ENCODE measurements around the gene NMNAT2.

NMNAT2 gene

DNA sequence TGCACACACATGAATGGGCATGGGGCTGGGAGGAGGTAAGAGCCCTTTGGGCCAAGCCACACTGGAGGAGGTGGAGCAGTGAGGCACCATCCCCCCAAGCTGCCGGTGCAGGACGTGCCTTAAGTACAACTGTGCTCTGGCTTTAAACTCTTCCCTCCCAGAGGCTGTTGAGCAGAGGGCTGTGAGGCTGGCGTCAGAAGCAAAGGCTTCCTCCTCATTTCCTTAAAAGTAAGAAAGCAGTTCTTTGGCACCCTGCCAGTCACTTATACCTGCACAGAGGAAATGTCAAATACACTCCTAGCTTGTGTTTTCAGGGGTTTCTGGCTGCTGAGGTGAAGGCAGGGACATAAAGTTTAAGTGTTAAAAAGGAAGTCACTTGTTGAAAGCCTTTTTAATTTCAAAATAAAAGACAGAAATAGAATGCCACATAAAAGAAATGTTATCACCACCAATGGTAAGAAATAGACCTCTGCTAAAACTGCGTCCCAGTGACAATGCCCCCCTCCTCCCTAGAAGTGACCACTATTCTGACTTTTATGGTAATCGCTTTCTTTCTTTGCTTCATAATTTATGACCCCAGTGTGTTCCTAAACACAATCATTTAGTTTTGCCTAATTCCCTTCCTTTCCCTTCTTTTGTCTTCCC, 199.1 kb downstream of the NMNAT2 start:
- Histone ChIP-seq H3K79me2 (ENCODE audit: insufficient read depth, low read depth) (no peaks in the 10 kb centered on the region), H3K4me2 (no peak overlapping the region), H2AFZ (ENCODE audit: low read depth) (no peak overlapping the region), H3K27ac (no peak overlapping the region), H3K27me3 (ENCODE audit: insufficient read depth, low read depth) (no peaks in the 10 kb centered on the region), H3K4me1 (ENCODE audit: low read depth, poor library complexity, severe bottlenecking) (no peaks in the 10 kb centered on the region), H3K36me3 (ENCODE audit: insufficient read depth) (no peaks in the 10 kb centered on the region), H4K20me1 (ENCODE audit: insufficient read depth) (no peaks in the 10 kb centered on the region), H3K9ac (no peak overlapping the region), H3K4me3 (IDR thresholded peaks at IDR 0.05; ENCODE audit: insufficient read depth, low read depth, low read length) (no peak overlapping the region)
- TF ChIP-seq, protein P1, sequence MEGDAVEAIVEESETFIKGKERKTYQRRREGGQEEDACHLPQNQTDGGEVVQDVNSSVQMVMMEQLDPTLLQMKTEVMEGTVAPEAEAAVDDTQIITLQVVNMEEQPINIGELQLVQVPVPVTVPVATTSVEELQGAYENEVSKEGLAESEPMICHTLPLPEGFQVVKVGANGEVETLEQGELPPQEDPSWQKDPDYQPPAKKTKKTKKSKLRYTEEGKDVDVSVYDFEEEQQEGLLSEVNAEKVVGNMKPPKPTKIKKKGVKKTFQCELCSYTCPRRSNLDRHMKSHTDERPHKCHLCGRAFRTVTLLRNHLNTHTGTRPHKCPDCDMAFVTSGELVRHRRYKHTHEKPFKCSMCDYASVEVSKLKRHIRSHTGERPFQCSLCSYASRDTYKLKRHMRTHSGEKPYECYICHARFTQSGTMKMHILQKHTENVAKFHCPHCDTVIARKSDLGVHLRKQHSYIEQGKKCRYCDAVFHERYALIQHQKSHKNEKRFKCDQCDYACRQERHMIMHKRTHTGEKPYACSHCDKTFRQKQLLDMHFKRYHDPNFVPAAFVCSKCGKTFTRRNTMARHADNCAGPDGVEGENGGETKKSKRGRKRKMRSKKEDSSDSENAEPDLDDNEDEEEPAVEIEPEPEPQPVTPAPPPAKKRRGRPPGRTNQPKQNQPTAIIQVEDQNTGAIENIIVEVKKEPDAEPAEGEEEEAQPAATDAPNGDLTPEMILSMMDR (conservative IDR thresholded peaks at IDR 0.05; ENCODE audit: low read depth, low read length), result no peak

DNA sequence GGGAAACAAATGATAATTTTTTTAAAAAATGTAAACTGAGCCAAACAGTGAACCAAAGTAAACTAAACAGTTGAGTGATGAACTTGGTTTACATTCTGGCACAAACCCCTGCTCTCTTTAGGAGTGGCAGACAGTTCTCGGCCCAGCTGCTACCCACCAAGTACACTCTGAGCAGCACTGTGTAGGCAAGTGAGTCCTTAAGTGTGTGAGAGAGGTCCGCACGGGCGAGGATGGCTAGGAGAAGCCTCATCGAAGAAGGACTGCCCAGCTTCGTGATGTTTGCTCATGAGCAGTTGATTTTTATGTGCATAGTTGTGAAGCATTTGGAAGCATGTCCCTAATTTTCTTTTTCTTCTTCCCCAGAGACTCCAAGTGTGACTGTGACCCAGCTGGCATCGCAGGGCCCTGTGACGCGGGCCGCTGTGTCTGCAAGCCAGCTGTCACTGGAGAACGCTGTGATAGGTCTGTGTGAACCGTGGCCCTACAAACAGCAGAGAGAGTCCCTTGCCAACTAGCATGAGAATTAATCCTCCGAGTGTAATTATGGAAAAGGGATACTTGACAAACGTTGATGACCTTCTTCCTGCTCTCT, 200.1 kb downstream of the NMNAT2 start:
- H3K4me3 ChIP-seq (IDR thresholded peaks at IDR 0.05; ENCODE audit: insufficient read depth, low read depth, low read length), result no peak overlapping the region
- H4K20me1 ChIP-seq (ENCODE audit: insufficient read depth), result no peaks in the 10 kb centered on the region
- H3K27me3 ChIP-seq (ENCODE audit: insufficient read depth, low read depth), result no peaks in the 10 kb centered on the region
- no peak overlapping the region for H2AFZ ChIP-seq (ENCODE audit: low read depth)
- H3K4me1 ChIP-seq (ENCODE audit: low read depth, poor library complexity, severe bottlenecking), result no peaks in the 10 kb centered on the region
- TF ChIP-seq, protein P1 (conservative IDR thresholded peaks at IDR 0.05; ENCODE audit: low read depth, low read length), result no peak
- no peaks in the 10 kb centered on the region for H3K36me3 ChIP-seq (ENCODE audit: insufficient read depth)
- no peak overlapping the region for H3K9ac ChIP-seq
- H3K79me2 ChIP-seq (ENCODE audit: insufficient read depth, low read depth), result no peaks in the 10 kb centered on the region
- H3K27ac ChIP-seq, result no peak overlapping the region
- no peak overlapping the region for H3K4me2 ChIP-seq

DNA sequence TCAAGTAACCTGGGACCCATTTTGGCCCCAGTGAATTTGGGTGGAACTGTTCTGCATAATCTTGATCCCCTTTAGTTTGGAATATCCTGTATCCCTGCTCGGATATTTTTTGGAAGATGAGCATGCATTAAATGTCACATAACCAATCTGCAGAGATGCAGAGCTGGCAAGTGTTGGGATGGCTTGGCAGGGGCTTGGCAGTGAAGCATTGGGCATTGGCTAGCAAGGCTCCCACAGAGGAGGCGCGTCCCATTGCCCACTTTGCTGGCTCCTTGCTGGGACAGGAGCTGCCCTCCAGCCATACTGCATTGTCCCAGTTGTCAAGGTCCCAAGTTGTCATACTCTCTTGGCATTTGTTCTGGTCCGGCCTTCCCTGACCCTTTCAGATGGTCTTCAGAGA, 202.2 kb downstream of the NMNAT2 start:
- Histone ChIP-seq H4K20me1 (ENCODE audit: insufficient read depth) (no peaks in the 10 kb centered on the region), H3K9ac (no peak overlapping the region), H3K4me3 (IDR thresholded peaks at IDR 0.05; ENCODE audit: insufficient read depth, low read depth, low read length) (no peak overlapping the region), H3K4me2 (no peak overlapping the region), H2AFZ (ENCODE audit: low read depth) (no peak overlapping the region), H3K27ac (no peak overlapping the region), H3K27me3 (ENCODE audit: insufficient read depth, low read depth) (no peaks in the 10 kb centered on the region), H3K36me3 (ENCODE audit: insufficient read depth) (no peaks in the 10 kb centered on the region), H3K4me1 (ENCODE audit: low read depth, poor library complexity, severe bottlenecking) (no peaks in the 10 kb centered on the region), H3K79me2 (ENCODE audit: insufficient read depth, low read depth) (no peaks in the 10 kb centered on the region)
- TF ChIP-seq, protein P1 (conservative IDR thresholded peaks at IDR 0.05; ENCODE audit: low read depth, low read length), result no peak

DNA sequence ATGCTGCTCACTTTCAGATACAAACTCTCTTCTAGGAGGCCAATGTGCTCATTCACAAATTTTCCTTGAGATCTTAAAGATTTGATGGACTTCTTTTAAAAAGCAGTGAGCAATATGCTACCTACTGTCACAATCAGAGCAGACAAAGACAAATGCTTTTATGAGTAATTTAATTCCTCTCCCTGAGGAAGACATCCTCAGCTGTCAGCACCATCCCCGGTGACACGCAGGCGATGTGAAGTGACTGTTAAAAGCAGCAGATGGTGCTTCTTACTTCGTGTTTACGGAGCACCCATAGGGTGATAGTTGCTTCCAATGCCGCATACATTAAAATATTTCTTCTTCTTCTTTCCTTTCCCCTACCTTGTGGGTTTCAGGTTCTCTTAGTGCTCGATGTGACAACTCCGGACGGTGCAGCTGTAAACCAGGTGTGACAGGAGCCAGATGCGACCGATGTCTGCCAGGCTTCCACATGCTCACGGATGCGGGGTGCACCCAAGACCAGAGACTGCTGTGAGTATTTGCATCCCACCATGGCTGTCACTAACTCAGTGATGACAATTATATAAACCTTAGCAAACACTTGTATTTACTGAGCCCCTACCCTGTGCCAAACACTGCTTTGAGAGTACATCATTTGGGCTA, 203.0 kb downstream of the NMNAT2 start:
- no peaks in the 10 kb centered on the region for H3K36me3 ChIP-seq (ENCODE audit: insufficient read depth)
- H3K4me3 ChIP-seq (IDR thresholded peaks at IDR 0.05; ENCODE audit: insufficient read depth, low read depth, low read length), result no peak overlapping the region
- H3K27me3 ChIP-seq (ENCODE audit: insufficient read depth, low read depth), result no peaks in the 10 kb centered on the region
- H4K20me1 ChIP-seq (ENCODE audit: insufficient read depth), result no peaks in the 10 kb centered on the region
- no peak overlapping the region for H3K27ac ChIP-seq
- no peak overlapping the region for H3K9ac ChIP-seq
- H3K4me2 ChIP-seq, result no peak overlapping the region
- no peak overlapping the region for H2AFZ ChIP-seq (ENCODE audit: low read depth)
- TF ChIP-seq, protein P1 (conservative IDR thresholded peaks at IDR 0.05; ENCODE audit: low read depth, low read length), result no peak
- no peaks in the 10 kb centered on the region for H3K79me2 ChIP-seq (ENCODE audit: insufficient read depth, low read depth)
- peaks cover 1% of the 10 kb centered on the region for H3K4me1 ChIP-seq (ENCODE audit: low read depth, poor library complexity, severe bottlenecking)

All from KMS-11 (cell line).